IMR-90 (cell line): Measurements from ENCODE around the gene AHCYL1. TPM values are rescaled to one million over a fixed set of nuclear protein-coding genes. Genes with fewer than 3 reads are reported as not detected.

ENCODE experiments used
- ATAC-seq: fragments of 200-7000 bp; cut with Tn5 transposase; 2 replicates; pipeline ENCODE4 v1.9.1; 2020; ENCODE audit warnings: low read depth, mild to moderate bottlenecking, moderate library complexity
- BruUV-seq: library from RNA; stranded (reverse); fragments of 400-500 nt; replicated peaks from 2 replicates; lab custom pipeline; 2021; lab: Mats Ljungman, UMichigan
- CTCF ChIA-PET: fragments of 300-600 bp; formaldehyde crosslinking; extraction: SDS; loops from one replicate; lab custom pipeline; 2021; ENCODE audit warnings: antibody characterized with exemption; lab: Yijun Ruan, JAX
- POLR2A ChIA-PET: fragments of 300-600 bp; sonication (Branson Sonifier 250); formaldehyde crosslinking; loops from one replicate; lab custom pipeline; 2022; ENCODE audit warnings: antibody characterized with exemption; ENCODE audit not compliant: unreplicated experiment; lab: Charles Lee
- DNase-seq: peaks from one replicate; pipeline ENCODE4 v3.0.0; 2013
- H2AFZ ChIP-seq: replicated peaks from 2 replicates; pipeline ENCODE3; 2013; ENCODE audit warnings: low read length, mild to moderate bottlenecking; ENCODE audit not compliant: poor library complexity
- H2AK5ac ChIP-seq: 2 replicates; pipeline ENCODE4 v1.6.1; 2013; ENCODE audit warnings: low read depth, low read length, inconsistent platforms
- H2AK9ac ChIP-seq: replicated peaks from 2 replicates; pipeline ENCODE3; 2013; ENCODE audit warnings: mild to moderate bottlenecking, low read depth, low read length, moderate library complexity; ENCODE audit not compliant: poor library complexity
- H2BK120ac ChIP-seq: 2 replicates; pipeline ENCODE4 v1.6.1; 2013; ENCODE audit warnings: low read depth, low read length, inconsistent platforms
- H2BK15ac ChIP-seq: 3 replicates; pipeline ENCODE4 v1.6.1; 2013; ENCODE audit warnings: low read depth, low read length, inconsistent platforms
- H2BK20ac ChIP-seq: 2 replicates; pipeline ENCODE4 v1.6.1; 2013; ENCODE audit warnings: low read depth, mild to moderate bottlenecking, inconsistent platforms, low read length, moderate library complexity
- H2BK5ac ChIP-seq: 2 replicates; pipeline ENCODE4 v1.6.1; 2013; ENCODE audit warnings: mild to moderate bottlenecking, low read depth, low read length, inconsistent platforms; ENCODE audit not compliant: poor library complexity, severe bottlenecking
- H3K14ac ChIP-seq: replicated peaks from 2 replicates; pipeline ENCODE4 v1.6.1; 2013; ENCODE audit warnings: low read depth, low read length, inconsistent platforms
- H3K18ac ChIP-seq: 2 replicates; pipeline ENCODE4 v1.6.1; 2013; ENCODE audit warnings: low read depth, low read length, control low read depth
- H3K23ac ChIP-seq: 2 replicates; pipeline ENCODE4 v1.6.1; 2013; ENCODE audit warnings: low read depth, low read length, inconsistent platforms
- H3K27ac ChIP-seq: 2 replicates; pipeline ENCODE4 v1.5.1; 2013; ENCODE audit warnings: mild to moderate bottlenecking, control low read depth, low read length; ENCODE audit not compliant: insufficient read depth
- H3K27me3 ChIP-seq: 2 replicates; pipeline ENCODE4 v1.6.1; 2013; ENCODE audit warnings: low read length; ENCODE audit not compliant: control insufficient read depth, insufficient read depth
- H3K36me3 ChIP-seq: 2 replicates; pipeline ENCODE4 v1.6.1; 2013; ENCODE audit warnings: low read length, mixed read lengths; ENCODE audit not compliant: control insufficient read depth, insufficient read depth
- H3K4ac ChIP-seq: 2 replicates; pipeline ENCODE4 v1.6.1; 2013; ENCODE audit warnings: low read depth, low read length, inconsistent platforms
- H3K4me1 ChIP-seq: 2 replicates; pipeline ENCODE4 v1.6.1; 2013; ENCODE audit warnings: low read length, mixed read lengths; ENCODE audit not compliant: control insufficient read depth, insufficient read depth
- H3K4me2 ChIP-seq: 2 replicates; pipeline ENCODE4 v1.6.1; 2013; ENCODE audit warnings: low read depth, mild to moderate bottlenecking, control low read depth, low read length, moderate library complexity
- H3K4me3 ChIP-seq: 2 replicates; pipeline ENCODE4 v1.5.1; 2013; ENCODE audit warnings: low read depth, mild to moderate bottlenecking, control low read depth, low read length, moderate library complexity; ENCODE audit not compliant: insufficient read depth
- H3K56ac ChIP-seq: 2 replicates; pipeline ENCODE4 v1.6.1; 2013; ENCODE audit warnings: low read length, inconsistent platforms; ENCODE audit not compliant: insufficient read depth; ENCODE audit errors: extremely low read depth
- H3K79me1 ChIP-seq, 2 experiments: 2 replicates each; pipeline ENCODE4 v1.6.1; 2013; ENCODE audit warnings: low read length in 2 of 2, inconsistent platforms in 1 of 2, low read depth in 1 of 2
- H3K9ac ChIP-seq: 2 replicates; pipeline ENCODE4 v1.6.1; 2013; ENCODE audit warnings: low read depth, low read length, control low read depth
- H3K9me1 ChIP-seq: 2 replicates; pipeline ENCODE4 v1.6.1; 2013; ENCODE audit warnings: low read length, inconsistent platforms; ENCODE audit not compliant: insufficient read depth
- H3K9me3 ChIP-seq: 2 replicates; pipeline ENCODE4 v1.6.1; 2013; ENCODE audit warnings: low read length; ENCODE audit not compliant: control insufficient read depth, insufficient read depth
- H4K20me1 ChIP-seq: 2 replicates; pipeline ENCODE4 v1.6.1; 2013; ENCODE audit warnings: low read length, inconsistent platforms; ENCODE audit not compliant: insufficient read depth
- H4K5ac ChIP-seq: 2 replicates; pipeline ENCODE4 v1.6.1; 2013; ENCODE audit warnings: mild to moderate bottlenecking, low read depth, low read length, control low read depth
- H4K8ac ChIP-seq, 2 experiments: 2 replicates each; pipeline ENCODE4 v1.6.1; 2013; ENCODE audit warnings: low read depth in 2 of 2, low read length in 2 of 2, control low read depth in 1 of 2, inconsistent platforms in 1 of 2
- H4K91ac ChIP-seq: 2 replicates; pipeline ENCODE4 v1.6.1; 2013; ENCODE audit warnings: low read depth, low read length, inconsistent platforms; ENCODE audit not compliant: insufficient read depth
- USF2 ChIP-seq: fragments of 150-350 bp; IDR thresholded peaks from 2 replicates; pipeline ENCODE4 v1.6.1; 2017; ENCODE audit warnings: mild to moderate bottlenecking, antibody characterized with exemption, low read length, low read depth
- WGBS, 2 experiments: methylation state at CpG; one replicate each; pipeline versions ENCODE4 v1.1.5 to v1.1.7; 2013; ENCODE audit warnings: missing lambda C conversion rate in 2 of 2; ENCODE audit not compliant: insufficient read length in 1 of 2; ENCODE audit errors: extremely low coverage in 2 of 2; 5-methylcytosine and 5-hydroxymethylcytosine counted together
- dilution Hi-C: fragments of 300-500 bp; cut with HindIII; formaldehyde crosslinking; loops from one replicate; pipeline ENCODE4 v1.14.3; 2018; ENCODE audit warnings: low sequenced_read_pairs; ENCODE audit not compliant: unreplicated experiment
- in situ Hi-C: fragments of 300-500 bp; cut with MboI; formaldehyde crosslinking; loops from 3 replicates; pipeline ENCODE4 v1.14.3; 2019; ENCODE audit warnings: low sequenced_read_pairs, inconsistent platforms, mixed read lengths
- intact Hi-C: fragments of 100-400 bp; cut with micrococcal nuclease; formaldehyde crosslinking; loops from 2 replicates; pipeline ENCODE4 v1.10.0; 2022
- polyA plus RNA-seq, 3 experiments: library from polyadenylated mRNA; depleted of rRNA; stranded (reverse); fragments of >200 nt; gene quantifications; 2 replicates each; pipeline ENCODE4 v1.2.3, GENCODE V29; 2012; ENCODE audit warnings: low replicate concordance in 1 of 3
- total RNA-seq: library from RNA; depleted of rRNA; stranded (reverse); fragments of >200 nt; gene quantifications from 2 replicates; pipeline ENCODE4 v1.2.3, GENCODE V29; 2012

Gene AHCYL1
- total and polyA plus RNA-seq, 2 of the 4 experiments (the other 2 are of a cell fraction), result 75.1 to 76.0 TPM

- dilution Hi-C loops, result no loop called here
- H3K4me2 ChIP-seq, result no peak overlapping the region
- no peak for ATAC-seq
- peaks cover 21 to 39% of the 10 kb centered on the region in 2 experiments for H3K79me1 ChIP-seq
- no peak overlapping the region for H2AK5ac ChIP-seq
- H3K14ac ChIP-seq, result no peak overlapping the region
- H3K4me3 ChIP-seq, result no peak overlapping the region
- H3K4ac ChIP-seq, result no peak overlapping the region
- H4K20me1 ChIP-seq, result peaks cover 8% of the 10 kb centered on the region; the same call in 1 of the 2 replicates
- DNase-seq, result no peak
- no peak overlapping the region for H2BK20ac ChIP-seq
- no peaks in the 10 kb centered on the region for H3K27me3 ChIP-seq
- H2BK120ac ChIP-seq, result no peak overlapping the region
- intact Hi-C loops, result no loop called here
- H2BK5ac ChIP-seq, result no peak overlapping the region
- ChIA-PET POLR2A (no interaction called here), CTCF (interaction anchor here (0.5 to 2.3 kb wide), 5 partner anchors 12 to 1437 kb away, joined by 3 to 16 read pairs (median 3); partner anchors contain the start of gene AHCYL1)
- H3K9me1 ChIP-seq, result peaks cover 4% of the 10 kb centered on the region; the same call in 1 of the 2 replicates
- H2BK15ac ChIP-seq, result no peak overlapping the region
- H3K4me1 ChIP-seq, result peaks cover 2% of the 10 kb centered on the region
- H4K8ac ChIP-seq, result no peak overlapping the region
- H2AK9ac ChIP-seq, result no peak overlapping the region
- H3K36me3 ChIP-seq, result peaks cover 43% of the 10 kb centered on the region
- no peak overlapping the region for H3K23ac ChIP-seq
- H2AFZ ChIP-seq, result no peak overlapping the region
- no peak overlapping the region for H3K9ac ChIP-seq
- no peak overlapping the region for H3K56ac ChIP-seq
- in situ Hi-C loops, result no loop called here
- no peaks in the 10 kb centered on the region for H3K9me3 ChIP-seq
- H3K18ac ChIP-seq, result no peak overlapping the region
- WGBS, 2 experiments, result no CpG with 5 or more reads among the region's 6 CpGs
- no peak overlapping the region for H3K27ac ChIP-seq
- no peak overlapping the region for H4K91ac ChIP-seq
- no peak overlapping the region for H4K5ac ChIP-seq
- no peak for TF ChIP-seq USF2
- no TSS peak for BruUV-seq
These were observed 27.7 kb downstream of the AHCYL1 start for GRCh38 chr1:110012100-110012780.
